ENCODE data around the gene ELL2.

The ELL2 gene

GRCh38 chr5:95976606-95977005 is 15.0 kb upstream of the ELL2 start:
- DNase-seq: no peak

DNA sequence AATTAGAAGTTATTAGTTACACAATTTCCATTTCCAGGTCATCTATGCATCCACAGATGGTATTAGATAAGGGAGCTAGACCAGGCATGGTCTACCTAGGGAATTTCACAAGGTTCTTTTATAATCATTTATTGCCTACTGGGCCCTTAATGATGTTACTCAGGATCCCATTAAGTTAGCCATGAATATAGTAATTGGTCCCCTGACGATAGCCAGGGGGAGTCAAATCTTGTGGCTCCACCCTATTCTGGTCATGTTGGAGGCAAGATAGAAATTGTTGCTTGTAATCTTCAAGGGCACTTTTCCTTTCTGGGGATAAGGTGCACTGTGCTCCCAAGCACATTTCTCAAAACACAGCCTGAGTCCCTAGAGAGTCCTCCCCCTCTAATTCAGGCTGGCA is 14.1 kb upstream of the ELL2 start:
- no peak for DNase-seq

DNA sequence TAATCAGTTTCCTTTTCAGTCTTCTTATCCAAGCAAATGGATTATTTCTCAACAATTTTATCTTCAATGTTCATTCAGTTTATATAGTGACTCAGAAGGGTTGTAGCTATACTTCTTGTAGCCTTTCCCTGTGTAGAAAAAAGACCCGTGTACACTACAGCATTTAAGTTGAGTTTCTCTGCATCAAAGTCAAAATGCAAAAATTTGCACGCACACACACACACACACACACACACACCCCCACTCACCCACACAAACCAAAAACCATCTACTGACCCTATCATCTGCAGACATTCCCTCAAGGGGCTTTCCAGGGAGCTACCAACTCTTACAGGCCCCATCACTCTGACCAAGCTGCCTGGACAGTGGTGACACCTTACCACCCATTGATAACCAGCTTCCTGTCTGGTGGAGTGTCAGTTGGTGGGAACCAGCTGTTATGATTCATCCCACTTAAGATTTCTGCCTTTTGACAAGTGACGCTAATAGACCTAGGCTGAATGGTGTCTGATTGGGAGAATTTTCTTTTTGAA is 12.2 kb upstream of the ELL2 start:
- peak; percentile 82 for DNase-seq

DNA sequence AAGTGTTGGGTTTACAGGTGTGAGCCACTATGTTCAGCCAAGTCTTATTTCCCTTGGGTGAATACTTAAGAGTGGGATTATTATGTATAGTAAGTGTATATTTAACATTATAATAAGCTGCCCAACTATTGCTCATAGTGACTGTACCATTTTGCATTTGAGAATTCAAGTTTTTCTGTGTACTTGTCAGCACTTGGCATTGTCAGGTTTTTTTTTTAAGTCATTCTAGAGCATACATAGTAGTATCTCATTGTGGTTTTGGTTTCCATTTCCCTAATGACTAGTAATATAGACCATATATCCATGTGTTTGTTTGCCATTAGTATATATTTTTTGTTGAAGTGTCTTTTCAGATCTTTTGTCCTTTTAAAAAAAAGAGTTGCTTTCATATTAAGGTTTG is 10.5 kb upstream of the ELL2 start:
- no peak for DNase-seq

DNA sequence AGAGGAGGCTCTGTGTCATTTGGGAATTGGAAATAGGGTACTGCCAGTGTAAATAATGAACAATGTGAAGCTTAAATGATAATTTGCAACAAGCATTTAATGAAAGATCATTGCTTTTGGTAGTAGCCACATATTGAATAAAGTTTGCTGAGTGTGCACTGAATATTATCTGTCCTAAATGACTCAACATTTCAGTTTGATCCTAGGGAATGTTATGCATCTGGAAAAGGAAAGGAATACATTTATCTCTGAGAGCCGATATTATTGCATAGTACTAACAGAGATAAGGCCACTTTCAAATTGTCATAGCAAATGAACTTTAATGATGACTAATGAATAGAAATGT is 8.7 kb upstream of the ELL2 start:
- no peak for DNase-seq

- DNase-seq: no peak
Observed at GRCh38 chr5:95969651-95970358, 8.2 kb upstream of the ELL2 start.

DNA sequence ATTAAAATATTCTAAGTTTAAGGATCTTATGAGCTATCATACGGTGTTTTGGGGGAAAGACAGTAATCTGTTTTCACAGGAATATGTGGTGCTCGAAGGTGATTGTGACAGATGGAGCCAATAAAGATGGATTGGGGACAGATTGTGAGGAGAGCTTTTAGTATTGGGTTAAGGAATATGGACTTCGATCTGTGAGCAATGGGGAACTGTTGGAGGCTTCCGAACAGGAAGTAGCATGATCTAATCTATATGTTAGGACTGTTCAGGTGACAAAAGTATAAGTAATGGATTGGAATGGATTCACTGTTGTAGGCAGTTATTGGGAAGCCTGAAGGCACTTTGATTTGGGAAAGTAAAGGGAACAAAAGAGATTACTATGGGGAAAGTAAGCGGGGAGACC is 7.4 kb upstream of the ELL2 start:
- no peak for DNase-seq

- no peak for DNase-seq
Observed at GRCh38 chr5:95967236-95967635, 5.6 kb upstream of the ELL2 start.

DNA sequence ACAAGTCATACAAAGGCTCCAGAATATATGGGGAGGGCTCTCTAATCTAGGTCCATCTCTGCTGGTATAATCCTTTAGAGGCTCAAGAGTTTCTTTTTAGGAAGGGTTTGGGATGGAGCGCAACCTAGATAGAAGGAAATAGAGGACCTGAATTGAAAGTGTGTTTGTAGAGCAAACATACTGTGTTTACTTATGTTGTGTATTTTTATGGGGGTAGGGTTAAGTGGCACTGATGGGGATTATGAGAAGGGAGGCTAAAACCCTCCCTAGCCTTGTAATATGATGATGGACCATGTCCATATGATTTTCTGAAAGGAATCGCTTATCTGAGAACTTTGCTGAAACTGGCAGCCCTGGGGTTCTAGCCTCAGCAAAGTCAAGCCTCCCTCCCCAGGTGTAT is 4.4 kb upstream of the ELL2 start:
- no peak for DNase-seq

GRCh38 chr5:95963650-95964410 is 2.2 kb upstream of the ELL2 start:
- peak; percentile 75 for DNase-seq

DNA sequence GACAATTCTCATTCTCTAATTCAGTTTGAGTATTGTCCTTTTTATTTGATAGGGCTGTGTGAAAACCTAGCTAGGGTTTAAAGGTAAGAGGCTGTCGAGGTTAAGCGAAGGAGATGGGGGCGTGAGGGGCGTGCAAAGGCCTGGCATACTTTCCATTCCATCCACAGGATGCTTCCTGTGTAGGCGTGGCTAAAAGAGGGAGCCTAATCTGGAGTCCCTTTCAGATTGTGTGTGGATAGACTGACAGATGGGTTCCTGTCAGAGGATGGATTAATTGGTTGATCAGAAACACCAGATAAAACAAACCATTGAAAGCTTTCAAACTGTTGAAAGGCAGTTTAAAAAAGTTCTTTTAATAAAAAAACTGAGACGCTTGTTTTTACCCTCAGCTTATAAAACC is 1.1 kb upstream of the ELL2 start:
- peak; percentile 50 for DNase-seq

DNA sequence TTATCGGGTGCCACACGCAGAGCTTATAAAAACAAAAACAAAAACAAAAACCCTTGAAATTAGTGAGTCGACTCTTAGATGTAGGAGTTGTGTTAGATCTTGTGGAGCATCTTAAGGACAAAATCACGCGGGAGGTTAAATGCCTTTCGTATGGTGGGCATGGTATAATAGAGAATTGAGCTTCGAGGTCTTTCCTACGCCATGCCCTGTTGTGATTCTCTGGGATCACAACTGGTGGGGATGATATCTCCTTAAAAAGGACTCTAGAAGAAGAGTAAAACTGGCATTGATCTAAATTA is 773 bp upstream of the ELL2 start:
- DNase-seq: no peak

DNA sequence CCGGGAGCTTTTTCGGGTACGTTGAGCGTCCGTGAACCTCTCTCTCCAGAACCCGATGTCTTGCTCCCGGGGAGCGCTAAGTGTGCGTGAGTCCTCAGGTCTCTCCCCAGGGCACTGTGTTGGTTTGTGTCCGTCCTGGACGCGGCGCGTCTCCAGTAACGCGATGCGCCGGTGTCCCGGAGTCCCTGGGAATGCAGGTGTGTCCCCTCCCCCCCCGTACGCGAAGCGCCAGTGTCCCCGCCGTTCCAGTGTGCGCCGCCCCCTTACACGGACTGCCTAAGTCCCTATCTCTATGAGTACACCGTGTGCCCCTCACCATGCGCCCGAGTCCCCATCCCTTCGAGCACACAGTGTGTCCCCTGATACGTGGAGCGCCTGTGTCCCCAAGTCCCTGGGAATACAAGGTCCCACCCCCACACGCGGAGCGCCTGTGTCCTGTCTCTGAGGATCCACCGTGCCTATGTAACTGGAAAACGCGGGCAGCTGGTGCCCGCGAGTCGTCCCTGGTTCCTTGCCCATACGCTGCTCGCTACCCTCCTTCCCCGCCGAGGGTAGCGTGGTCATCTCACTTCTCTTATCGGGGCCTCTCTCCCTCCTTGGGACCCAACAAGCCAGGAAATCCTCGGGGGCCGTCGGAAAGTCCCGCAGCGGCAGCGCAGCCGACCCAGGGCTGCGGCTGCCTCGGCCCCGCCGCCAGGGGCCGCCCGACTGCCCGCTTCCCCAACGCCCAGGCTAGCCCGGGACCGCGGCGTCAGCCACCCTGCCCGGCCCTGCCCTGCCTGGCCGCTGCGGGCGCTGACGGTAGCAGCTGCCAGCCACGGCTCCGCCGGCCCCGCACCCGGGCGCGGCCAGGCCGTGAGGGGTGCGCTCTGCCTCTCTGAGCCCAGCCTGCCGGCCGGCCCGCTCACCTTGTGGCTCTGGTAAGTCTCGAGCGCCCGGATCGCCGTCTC is 709 bp downstream of the ELL2 start:
- peak; percentile 83 for DNase-seq

DNA sequence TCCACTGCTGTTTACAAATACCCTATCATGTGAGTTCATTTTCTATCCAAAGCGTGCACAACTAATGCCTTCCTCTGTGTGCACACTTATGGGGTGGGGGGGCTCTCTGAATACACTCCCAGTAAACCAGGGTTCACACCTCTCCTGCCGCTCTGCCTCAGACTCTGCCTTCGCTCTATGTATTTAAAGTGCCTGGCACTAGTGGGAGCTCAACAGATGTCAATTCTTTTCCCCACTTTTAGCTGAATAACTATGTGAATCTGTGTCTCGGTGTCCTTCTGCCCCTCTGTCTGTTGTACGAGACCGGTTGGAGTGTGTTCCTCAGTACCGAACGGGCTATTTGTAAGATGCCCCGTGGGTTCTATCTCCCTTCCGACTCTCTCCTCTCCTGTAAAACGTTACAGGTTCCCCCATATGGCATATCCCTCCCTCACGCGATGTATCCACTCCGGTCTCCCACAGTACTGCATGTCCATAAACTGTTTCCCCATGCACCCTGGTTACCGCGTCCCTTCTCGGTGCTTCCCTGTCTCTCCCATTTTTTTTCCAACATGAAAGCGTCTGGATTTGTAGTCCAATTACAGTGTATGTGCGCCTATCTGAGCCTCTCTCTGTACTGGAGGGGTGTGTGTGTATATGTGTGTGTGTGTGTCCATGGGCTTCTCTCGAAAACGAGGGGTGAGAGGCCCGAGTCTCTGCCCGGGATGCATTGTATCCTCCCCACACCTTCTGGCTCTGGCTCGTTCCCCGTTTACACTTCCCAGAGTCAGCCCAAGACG is 1.6 kb downstream of the ELL2 start:
- DNase-seq: peak; percentile 30

DNA sequence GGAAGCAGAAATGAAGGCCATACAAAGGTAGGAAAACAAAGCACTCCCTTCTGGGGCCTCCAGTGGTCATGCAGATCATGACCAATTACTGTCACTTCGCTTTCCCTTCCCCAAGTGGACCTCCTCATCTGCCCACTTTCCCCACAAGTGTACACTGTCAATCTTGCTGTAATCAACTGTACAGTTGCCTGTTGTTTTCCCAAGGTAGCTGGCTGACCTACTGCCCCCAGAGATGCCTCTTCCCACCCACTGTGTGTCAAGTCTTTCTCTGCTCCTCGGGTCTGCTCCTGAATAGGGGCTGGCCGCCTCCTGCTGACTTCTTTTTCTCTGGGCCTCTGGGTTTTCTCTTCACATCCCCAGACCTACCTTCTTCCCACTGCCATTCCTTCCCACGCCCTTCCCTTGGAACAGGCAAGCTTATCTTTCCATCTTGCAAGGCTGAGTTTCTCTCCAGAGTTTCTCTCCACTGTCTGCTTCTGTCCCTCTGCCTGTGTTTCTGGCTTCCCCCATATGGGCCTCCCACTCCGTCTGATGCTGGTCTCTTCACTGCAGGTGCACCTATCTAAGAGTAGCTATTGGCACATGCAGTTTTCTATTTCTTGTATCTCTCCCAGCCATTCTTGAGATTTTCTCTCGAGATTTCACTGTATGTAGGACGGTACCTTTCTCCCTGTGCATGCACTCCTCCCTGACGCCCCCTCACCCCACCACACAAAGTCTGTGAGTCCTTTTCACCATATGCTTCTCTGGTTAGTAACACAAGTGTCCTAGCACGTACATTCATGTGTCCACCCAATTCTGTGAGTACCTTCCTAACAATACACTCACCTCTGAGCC is 2.4 kb downstream of the ELL2 start:
- DNase-seq: peak; percentile 17

- DNase-seq: peak; percentile 50
Observed at GRCh38 chr5:95958310-95959014, 3.2 kb downstream of the ELL2 start.

- no peak for DNase-seq
Observed at GRCh38 chr5:95957561-95958203, 4.0 kb downstream of the ELL2 start.

GRCh38 chr5:95956900-95957293 is 4.8 kb downstream of the ELL2 start:
- DNase-seq: no peak

DNA sequence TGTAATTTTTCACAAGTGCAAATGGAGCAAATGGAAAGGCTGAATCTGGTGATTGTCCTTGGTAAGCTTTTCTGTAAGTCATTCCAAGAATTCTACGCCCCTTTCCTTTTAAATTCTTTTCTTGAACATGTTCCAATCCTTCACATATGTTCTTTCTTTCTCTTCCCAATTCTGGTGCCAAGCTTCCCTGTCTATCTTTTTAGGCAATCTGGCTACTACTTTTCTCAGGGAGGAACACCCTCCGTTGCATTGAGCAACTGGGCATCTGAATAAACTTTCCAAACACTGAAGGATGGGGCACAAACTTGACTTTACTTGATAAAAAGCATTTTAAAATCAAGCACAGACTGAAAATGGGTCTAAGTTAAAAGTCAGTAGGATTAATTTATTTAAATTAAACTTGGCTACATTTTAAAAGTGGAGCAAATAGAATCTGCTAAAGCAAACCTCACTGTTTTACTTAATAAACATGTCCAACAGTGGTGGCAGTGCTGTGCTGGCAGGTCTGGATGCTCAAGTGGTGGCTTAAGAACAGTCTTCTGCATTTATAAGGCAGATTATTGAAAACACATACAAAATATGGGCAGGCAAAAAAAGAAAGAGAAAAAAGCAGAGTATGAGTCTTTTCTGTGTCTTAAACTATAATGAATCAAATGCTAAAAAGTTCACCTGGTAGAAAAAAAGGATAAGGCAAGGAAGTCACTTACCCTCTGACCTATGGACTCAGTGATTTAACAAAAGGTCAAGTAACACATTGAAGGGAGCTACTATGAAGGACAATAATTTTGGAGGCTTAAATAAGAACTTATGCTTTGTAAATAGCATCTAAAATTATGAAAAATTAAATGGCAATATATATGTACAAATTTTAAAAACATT is 5.4 kb downstream of the ELL2 start:
- no peak for DNase-seq

GRCh38 chr5:95954716-95955115 is 6.9 kb downstream of the ELL2 start:
- no peak for DNase-seq
